Liver (tissue), 3 donors: ENCODE data around the gene FLNC.

ENCODE experiments used
- ATF3 ChIP-seq: IDR thresholded peaks from 2 replicates; pipeline ENCODE4 v1.6.1; 2016; ENCODE audit warnings: antibody characterized with exemption
- CTCF ChIP-seq: fragments of 150-350 bp; IDR thresholded peaks from 2 replicates; pipeline ENCODE4 v1.5.1; 2017; ENCODE audit warnings: improper control_type of control experiment, low read depth, low read length; ENCODE audit not compliant: missing input control
- EGR1 ChIP-seq, 2 donors: IDR thresholded peaks; 2 replicates each; pipeline ENCODE4 v1.6.1; 2016 to 2018; ENCODE audit warnings: antibody characterized with exemption in 2 of 2, low read depth in 2 of 2
- GABPA ChIP-seq, 2 donors: IDR thresholded peaks in 1 of 2; conservative IDR thresholded peaks in 1 of 2; 2 replicates each; pipeline ENCODE4 v1.6.1; 2016; ENCODE audit warnings: antibody characterized with exemption in 2 of 2, mild to moderate bottlenecking in 1 of 2, moderate library complexity in 1 of 2
- HNF4A ChIP-seq, 2 donors: conservative IDR thresholded peaks; 2 replicates each; pipeline ENCODE4 v1.6.1; 2016; ENCODE audit warnings: antibody characterized with exemption in 2 of 2, mild to moderate bottlenecking in 2 of 2
- JUND ChIP-seq, 2 donors: IDR thresholded peaks; 2 replicates each; pipeline ENCODE4 v1.6.1; 2016; ENCODE audit warnings: antibody characterized with exemption in 2 of 2
- RAD21 ChIP-seq, 2 donors: IDR thresholded peaks; 2 replicates each; pipeline ENCODE4 v1.6.1; 2016; ENCODE audit warnings: antibody characterized with exemption in 2 of 2, mild to moderate bottlenecking in 2 of 2
- REST ChIP-seq: IDR thresholded peaks from 2 replicates; pipeline ENCODE4 v1.6.1; 2016; ENCODE audit warnings: antibody characterized with exemption, mild to moderate bottlenecking
- TAF1 ChIP-seq: conservative IDR thresholded peaks from 2 replicates; pipeline ENCODE4 v1.6.1; 2016; ENCODE audit warnings: antibody characterized with exemption, mild to moderate bottlenecking
- YY1 ChIP-seq: IDR thresholded peaks from 2 replicates; pipeline ENCODE4 v1.6.1; 2016; ENCODE audit warnings: antibody characterized with exemption, mild to moderate bottlenecking
- TF ChIP-seq, protein P1 (sequence below): IDR thresholded peaks from 2 replicates; pipeline ENCODE4 v1.6.1; 2016; ENCODE audit warnings: antibody characterized with exemption
- donor health status: healthy.
- donor health status: healthy.

DNA sequence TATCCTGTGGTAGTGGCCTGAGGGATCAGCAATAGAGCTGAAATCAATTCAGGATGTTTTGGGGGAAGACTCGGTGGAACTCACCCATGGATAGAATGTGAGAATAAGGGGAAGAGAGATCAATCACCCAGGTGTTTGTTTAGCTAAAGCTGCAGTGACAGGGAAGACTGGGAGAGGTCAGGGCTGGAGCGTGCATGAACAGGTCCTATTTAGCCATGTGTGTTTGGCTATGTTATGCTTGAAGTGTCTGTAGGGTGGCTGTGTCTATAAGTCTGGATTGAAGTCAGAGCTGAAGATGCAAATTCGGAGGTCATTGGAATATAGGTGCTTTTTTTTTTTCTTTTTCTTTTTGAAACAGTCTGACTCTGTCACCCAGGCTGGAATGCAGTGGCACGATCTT, 37.0 kb downstream of the FLNC start:
- TF ChIP-seq EGR1 (IDR thresholded peaks at IDR 0.05; ENCODE audit: low read depth in 2 of 2) (no peak), CTCF (no peak), ATF3 (no peak), TAF1 (no peak), GABPA (IDR thresholded peaks at IDR 0.05 in 1 of 2, conservative IDR thresholded peaks at IDR 0.05 in 1 of 2) (no peak), RAD21 (IDR thresholded peaks at IDR 0.05) (no peak), HNF4A (conservative IDR thresholded peaks at IDR 0.05) (no peak), JUND (IDR thresholded peaks at IDR 0.05) (no peak), YY1 (no peak), REST (no peak)
- TF ChIP-seq, protein P1, sequence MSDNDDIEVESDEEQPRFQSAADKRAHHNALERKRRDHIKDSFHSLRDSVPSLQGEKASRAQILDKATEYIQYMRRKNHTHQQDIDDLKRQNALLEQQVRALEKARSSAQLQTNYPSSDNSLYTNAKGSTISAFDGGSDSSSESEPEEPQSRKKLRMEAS = no peak
